H1 (cell line): ENCODE data around the gene ZNF575. TPM values are rescaled to one million over a fixed set of nuclear protein-coding genes. Genes with fewer than 3 reads are reported as not detected.

Experiments
- CTCF ChIA-PET: fragments of 300-600 bp; sonication (Branson Sonifier 250); formaldehyde crosslinking; loops from one replicate; lab custom pipeline; 2021; ENCODE audit not compliant: partially characterized antibody; lab: Charles Lee
- POLR2A ChIA-PET: fragments of 300-600 bp; sonication (Branson Sonifier 250); formaldehyde crosslinking; loops from one replicate; lab custom pipeline; 2021; ENCODE audit warnings: inconsistent platforms; ENCODE audit not compliant: partially characterized antibody; lab: Charles Lee
- DNase-seq, 2 experiments: peaks; one replicate each; pipeline versions ENCODE4 v3.0.0 to v3.0.0-alpha.2; 2010 to 2022; ENCODE audit warnings: low spot score in 2 of 2, low read depth in 1 of 2, mixed read lengths in 1 of 2
- FAIRE-seq: peaks from 2 replicates; lab custom pipeline; 2011; peaks lifted over from hg19 to GRCh38; lab: Jason Lieb, UNC
- H2AFZ ChIP-seq: 2 replicates; pipeline ENCODE4 v1.8.1; 2012; ENCODE audit warnings: low read length, inconsistent platforms
- H2AK5ac ChIP-seq: 2 replicates; pipeline ENCODE4 v1.6.1; 2013; ENCODE audit warnings: low read depth, low read length
- H2BK120ac ChIP-seq: replicated peaks from 2 replicates; pipeline ENCODE3; 2013; ENCODE audit warnings: low read depth, low read length, inconsistent platforms
- H2BK12ac ChIP-seq: 2 replicates; pipeline ENCODE4 v1.6.1; 2013; ENCODE audit warnings: low read depth, low read length
- H2BK15ac ChIP-seq: 2 replicates; pipeline ENCODE4 v1.6.1; 2013; ENCODE audit warnings: low read length
- H2BK20ac ChIP-seq: 2 replicates; pipeline ENCODE4 v1.6.1; 2013; ENCODE audit warnings: low read length
- H2BK5ac ChIP-seq: 2 replicates; pipeline ENCODE4 v1.6.1; 2013; ENCODE audit warnings: low read depth, low read length
- H3K14ac ChIP-seq: 2 replicates; pipeline ENCODE4 v1.6.1; 2013; ENCODE audit warnings: inconsistent platforms; ENCODE audit not compliant: insufficient read length
- H3K18ac ChIP-seq: 2 replicates; pipeline ENCODE4 v1.6.1; 2013; ENCODE audit warnings: low read length; ENCODE audit errors: extremely low read depth
- H3K23ac ChIP-seq: 2 replicates; pipeline ENCODE4 v1.6.1; 2013; ENCODE audit warnings: inconsistent platforms; ENCODE audit not compliant: insufficient read length
- H3K23me2 ChIP-seq: 2 replicates; pipeline ENCODE4 v1.6.1; 2013; ENCODE audit warnings: low read depth, low read length
- H3K27ac ChIP-seq: 2 replicates; pipeline ENCODE4 v1.6.1; 2011; ENCODE audit warnings: low read depth, low read length, inconsistent platforms
- H3K27me3 ChIP-seq, 4 experiments: replicated peaks in 1 of 4; 1 replicate in 1 of 4; 2 replicates in 3 of 4; pipeline versions ENCODE4 v1.6.1 to v1.8.1; 2011 to 2013; ENCODE audit warnings: low read length in 3 of 4, mild to moderate bottlenecking in 3 of 4, inconsistent platforms in 2 of 4, mixed read lengths in 2 of 4, moderate library complexity in 1 of 4; ENCODE audit not compliant: control insufficient read depth in 3 of 4, insufficient read depth in 3 of 4; ENCODE audit errors: extremely low read depth in 1 of 4
- H3K36me3 ChIP-seq, 4 experiments: 2 replicates each; pipeline versions ENCODE4 v1.6.1 to v1.8.1; 2011 to 2013; ENCODE audit warnings: mild to moderate bottlenecking in 4 of 4, low read length in 3 of 4, moderate library complexity in 2 of 4, control low read depth in 1 of 4, inconsistent platforms in 1 of 4; ENCODE audit not compliant: insufficient read depth in 4 of 4, control insufficient read depth in 2 of 4
- H3K4ac ChIP-seq: replicated peaks from 2 replicates; pipeline ENCODE3; 2013; ENCODE audit warnings: low read length, low read depth, mixed read lengths, inconsistent platforms; ENCODE audit not compliant: insufficient read length
- H3K4me1 ChIP-seq, 4 experiments: replicated peaks in 1 of 4; 1 replicate in 1 of 4; 2 replicates in 3 of 4; pipeline versions ENCODE4 v1.6.1 to v1.8.1; 2011 to 2013; ENCODE audit warnings: low read length in 3 of 4, inconsistent platforms in 2 of 4, mixed read lengths in 1 of 4; ENCODE audit not compliant: insufficient read depth in 4 of 4, control insufficient read depth in 3 of 4
- H3K4me2 ChIP-seq, 2 experiments: 2 replicates each; pipeline versions ENCODE4 v1.6.1 to v1.8.1; 2011 to 2013; ENCODE audit warnings: low read depth in 2 of 2, low read length in 2 of 2, control low read depth in 1 of 2, inconsistent platforms in 1 of 2, mild to moderate bottlenecking in 1 of 2; ENCODE audit not compliant: insufficient read depth in 1 of 2
- H3K4me3 ChIP-seq, 4 experiments: fragments of 200-600, 300-600 bp in 1 of 4; sonication (generic), shearing (Covaris generic), sonication (Bioruptor Twin) in 1 of 4; 2 replicates each; pipeline versions ENCODE4 v1.5.1 to v1.8.1; 2011 to 2016; ENCODE audit warnings: low read length in 4 of 4, low read depth in 3 of 4, control low read depth in 2 of 4, inconsistent platforms in 2 of 4, mild to moderate bottlenecking in 2 of 4, mixed read lengths in 1 of 4, moderate library complexity in 1 of 4; ENCODE audit not compliant: insufficient read depth in 2 of 4; ENCODE audit errors: extremely low read depth in 1 of 4
- H3K56ac ChIP-seq: replicated peaks from 2 replicates; pipeline ENCODE3; 2013; ENCODE audit warnings: low read depth, mild to moderate bottlenecking, mixed read lengths, low read length, inconsistent platforms; ENCODE audit not compliant: insufficient read length
- H3K79me1 ChIP-seq: 2 replicates; pipeline ENCODE4 v1.6.1; 2013; ENCODE audit warnings: low read depth, low read length, control low read depth
- H3K79me2 ChIP-seq, 2 experiments: 2 replicates each; pipeline versions ENCODE4 v1.6.1 to v1.8.1; 2012 to 2013; ENCODE audit warnings: low read length in 2 of 2, mild to moderate bottlenecking in 2 of 2, inconsistent platforms in 1 of 2; ENCODE audit not compliant: insufficient read depth in 2 of 2, control insufficient read depth in 1 of 2
- H3K9ac ChIP-seq, 4 experiments: replicated peaks in 1 of 4; 1 replicate in 1 of 4; 2 replicates in 3 of 4; pipeline versions ENCODE4 v1.6.1 to v1.8.1; 2011 to 2013; ENCODE audit warnings: low read depth in 3 of 4, low read length in 3 of 4, control low read depth in 2 of 4, mild to moderate bottlenecking in 2 of 4, moderate library complexity in 2 of 4, inconsistent platforms in 1 of 4; ENCODE audit errors: extremely low read depth in 1 of 4
- H3K9me3 ChIP-seq, 2 experiments: 2 replicates each; pipeline versions ENCODE4 v1.6.1 to v1.8.1; 2012 to 2013; ENCODE audit warnings: mild to moderate bottlenecking in 2 of 2, moderate library complexity in 2 of 2, control low read depth in 1 of 2, inconsistent platforms in 1 of 2, low read depth in 1 of 2, low read length in 1 of 2, mixed read lengths in 1 of 2; ENCODE audit not compliant: insufficient read depth in 2 of 2
- H4K20me1 ChIP-seq, 2 experiments: replicated peaks in 1 of 2; 2 replicates each; pipeline versions ENCODE3 to v1.8.1; 2011 to 2013; ENCODE audit warnings: inconsistent platforms in 2 of 2, low read length in 2 of 2, mild to moderate bottlenecking in 1 of 2; ENCODE audit not compliant: insufficient read depth in 2 of 2, control insufficient read depth in 1 of 2
- H4K5ac ChIP-seq: 2 replicates; pipeline ENCODE4 v1.6.1; 2013; ENCODE audit warnings: low read length, low read depth, mixed read lengths, inconsistent platforms; ENCODE audit not compliant: insufficient read length
- H4K8ac ChIP-seq: 2 replicates; pipeline ENCODE4 v1.8.0; 2013; ENCODE audit warnings: mild to moderate bottlenecking, moderate library complexity, low read length, inconsistent platforms; ENCODE audit not compliant: insufficient read depth; ENCODE audit errors: extremely low read depth
- H4K91ac ChIP-seq: replicated peaks from 2 replicates; pipeline ENCODE3; 2013; ENCODE audit warnings: low read length, mixed read lengths, inconsistent platforms; ENCODE audit not compliant: insufficient read length
- ATF2 ChIP-seq: IDR thresholded peaks from 2 replicates; pipeline ENCODE4 v1.6.1; 2012; ENCODE audit warnings: low read length, inconsistent platforms
- BRCA1 ChIP-seq: IDR thresholded peaks from 2 replicates; pipeline ENCODE4 v1.6.1; 2012; ENCODE audit warnings: low read depth, low read length, improper control_type of control experiment
- FOSL1 ChIP-seq: IDR thresholded peaks from 2 replicates; pipeline ENCODE4 v1.6.1; 2011; ENCODE audit warnings: mild to moderate bottlenecking, low read depth, low read length, moderate library complexity; ENCODE audit not compliant: insufficient read depth
- GABPA ChIP-seq: IDR thresholded peaks from 2 replicates; pipeline ENCODE4 v1.6.1; 2011; ENCODE audit warnings: mild to moderate bottlenecking, low read length, moderate library complexity, borderline replicate concordance; ENCODE audit not compliant: insufficient read depth
- NANOG ChIP-seq: IDR thresholded peaks from 2 replicates; pipeline ENCODE4 v1.6.1; 2011; ENCODE audit warnings: low read length, low read depth, mild to moderate bottlenecking, inconsistent platforms; ENCODE audit not compliant: insufficient read depth, poor library complexity, severe bottlenecking
- POLR2AphosphoS5 ChIP-seq: IDR thresholded peaks from 2 replicates; pipeline ENCODE4 v1.6.1; 2011; ENCODE audit warnings: low read depth, low read length
- RXRA ChIP-seq: IDR thresholded peaks from 2 replicates; pipeline ENCODE4 v1.6.1; 2011; ENCODE audit warnings: low read depth, mild to moderate bottlenecking, low read length, moderate library complexity; ENCODE audit not compliant: insufficient read depth
- SAP30 ChIP-seq: fragments of 300-600 bp; sonication (generic); IDR thresholded peaks from 2 replicates; pipeline ENCODE4 v1.7.1; 2012; ENCODE audit warnings: low read length, moderate library complexity, mild to moderate bottlenecking, inconsistent platforms; ENCODE audit not compliant: insufficient read depth, insufficient replicate concordance
- TAF1 ChIP-seq: IDR thresholded peaks from 2 replicates; pipeline ENCODE4 v1.6.1; 2011; ENCODE audit warnings: mild to moderate bottlenecking, low read depth, low read length
- WGBS, 2 experiments: shearing (Covaris generic) in 1 of 2; methylation state at CpG; one replicate each; pipeline versions ENCODE4 v1.1.6 to v1.1.7; 2013 to 2015; ENCODE audit warnings: low lambda C conversion rate in 2 of 2, mixed read lengths in 2 of 2, inconsistent platforms in 1 of 2, low coverage in 1 of 2, missing lambda C conversion rate in 1 of 2; ENCODE audit not compliant: insufficient replicate concordance in 2 of 2, insufficient coverage in 1 of 2, insufficient read length in 1 of 2; ENCODE audit errors: extremely low coverage in 1 of 2, missing lambda C conversion rate in 1 of 2; 5-methylcytosine and 5-hydroxymethylcytosine counted together
- polyA plus RNA-seq, 7 experiments: library from polyadenylated mRNA; depleted of rRNA in 3 of 7; stranded (reverse) in 5 of 7; unstranded in 2 of 7; fragments of >200 nt in 5 of 7; fragments of 200-250 nt in 2 of 7; gene quantifications; 1 replicate in 5 of 7; 2 replicates in 1 of 7; 4 replicates in 1 of 7; pipeline versions ENCODE4 v1.2.1 to v1.2.3, GENCODE V29; 2011 to 2013; ENCODE audit warnings: missing spikeins in 2 of 7, mixed read lengths in 2 of 7
- total RNA-seq: library from RNA; stranded (reverse); fragmentation: NEBNext Ultra II Directional; extraction: Animal tissue kit (Norgen Biotek cat#: 25700); gene quantifications from 2 replicates; pipeline ENCODE4 v1.2.1, GENCODE V29; 2021
- TF ChIP-seq, protein P1 (sequence below): IDR thresholded peaks from 2 replicates; pipeline ENCODE4 v1.6.1; 2011; ENCODE audit warnings: low read depth, mild to moderate bottlenecking, low read length; ENCODE audit not compliant: insufficient read depth

ZNF575 gene
- total and polyA plus RNA-seq, 2 of the 8 experiments (the other 6 are each of a cell fraction or from before 2014, with no cell fraction given): 0.05 TPM; not detected in 1

- H3K14ac ChIP-seq: no peak overlapping the region
- no peak overlapping the region for H3K56ac ChIP-seq
- no peak overlapping the region for H2BK15ac ChIP-seq
- no peak overlapping the region for H2BK5ac ChIP-seq
- H3K9me3 ChIP-seq: no peaks in the 10 kb centered on the region
- no peak overlapping the region for H4K91ac ChIP-seq
- H3K79me1 ChIP-seq: 0 out of 2 replicates have a peak, but pooled peaks cover 3% of the 10 kb centered on the region
- no peak overlapping the region for H3K4me2 ChIP-seq
- H2AFZ ChIP-seq: no peak overlapping the region
- H3K9ac ChIP-seq: no peak overlapping the region
- 93% methylated on average over 2 of the region's 3 CpGs; no CpG with 5 or more reads in 1 of the 2 experiments for WGBS, 2 experiments
- no peak overlapping the region for H2BK20ac ChIP-seq
- no peak overlapping the region for H3K4ac ChIP-seq
- H2BK12ac ChIP-seq: no peak overlapping the region
- no peak overlapping the region for H3K27ac ChIP-seq
- no peak overlapping the region for H2AK5ac ChIP-seq
- 0 out of 7 replicates have a peak, but pooled peaks cover 0 to 2% (median 0%) of the 10 kb centered on the region in 4 experiments for H3K4me1 ChIP-seq
- peaks cover 0 to 4% of the 10 kb centered on the region in 2 experiments for H4K20me1 ChIP-seq
- H3K18ac ChIP-seq: no peak overlapping the region
- DNase-seq (no peak), FAIRE-seq (no peak)
- no peak overlapping the region for H4K5ac ChIP-seq
- H3K4me3 ChIP-seq: no peak overlapping the region
- H2BK120ac ChIP-seq: no peak overlapping the region
- no peaks in the 10 kb centered on the region for H3K27me3 ChIP-seq
- H3K23ac ChIP-seq: no peak overlapping the region
- ChIA-PET CTCF (interaction anchor here (0.7 to 10.7 kb wide), 5 partner anchors 10 to 241 kb away, joined by 3 to 122 read pairs (median 82); partner anchors contain the start of genes IRGQ, ZNF575 and ZNF576), POLR2A (interaction anchor here (1.2 to 1.6 kb wide), 2 partner anchors 19 to 22 kb away, joined by 3 to 4 read pairs; partner anchors contain the start of gene ZNF575)
- H3K79me2 ChIP-seq: no peaks in the 10 kb centered on the region
- H4K8ac ChIP-seq: no peak overlapping the region
- H3K36me3 ChIP-seq: peaks cover 5 to 28% (median 17%) of the 10 kb centered on the region in 4 experiments; a peak in 6 of 8 replicates
- H3K23me2 ChIP-seq: no peaks in the 10 kb centered on the region
- TF ChIP-seq POLR2AphosphoS5 (no peak), NANOG (no peak), FOSL1 (no peak), BRCA1 (no peak), GABPA (no peak), ATF2 (no peak), SAP30 (no peak), TAF1 (no peak), RXRA (no peak)
- TF ChIP-seq, protein P1, sequence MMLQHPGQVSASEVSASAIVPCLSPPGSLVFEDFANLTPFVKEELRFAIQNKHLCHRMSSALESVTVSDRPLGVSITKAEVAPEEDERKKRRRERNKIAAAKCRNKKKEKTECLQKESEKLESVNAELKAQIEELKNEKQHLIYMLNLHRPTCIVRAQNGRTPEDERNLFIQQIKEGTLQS: no peak
Observed at GRCh38 chr19:43552616-43553015, 19.6 kb downstream of the ZNF575 start.
